ENCODE measurements around the gene POLR3K.
A peak's percentile ranks its signal among the peaks of the same experiment; 100 is the strongest.

Gene POLR3K

GRCh38 chr16:44655-45054, 8.8 kb downstream of the POLR3K start:
- Histone ChIP-seq H3K9me3 (ENCODE audit: severe bottlenecking) (no peaks in the 10 kb centered on the region), H3K27ac (peak overlapping the region; percentile 81), H3K27me3 (ENCODE audit: insufficient read depth, low read depth, severe bottlenecking) (no peaks in the 10 kb centered on the region), H3K4me3 (ENCODE audit: low read depth, low read length) (no peak overlapping the region), H3K36me3 (peaks cover 53% of the 10 kb centered on the region)
- TF ChIP-seq, protein P1, sequence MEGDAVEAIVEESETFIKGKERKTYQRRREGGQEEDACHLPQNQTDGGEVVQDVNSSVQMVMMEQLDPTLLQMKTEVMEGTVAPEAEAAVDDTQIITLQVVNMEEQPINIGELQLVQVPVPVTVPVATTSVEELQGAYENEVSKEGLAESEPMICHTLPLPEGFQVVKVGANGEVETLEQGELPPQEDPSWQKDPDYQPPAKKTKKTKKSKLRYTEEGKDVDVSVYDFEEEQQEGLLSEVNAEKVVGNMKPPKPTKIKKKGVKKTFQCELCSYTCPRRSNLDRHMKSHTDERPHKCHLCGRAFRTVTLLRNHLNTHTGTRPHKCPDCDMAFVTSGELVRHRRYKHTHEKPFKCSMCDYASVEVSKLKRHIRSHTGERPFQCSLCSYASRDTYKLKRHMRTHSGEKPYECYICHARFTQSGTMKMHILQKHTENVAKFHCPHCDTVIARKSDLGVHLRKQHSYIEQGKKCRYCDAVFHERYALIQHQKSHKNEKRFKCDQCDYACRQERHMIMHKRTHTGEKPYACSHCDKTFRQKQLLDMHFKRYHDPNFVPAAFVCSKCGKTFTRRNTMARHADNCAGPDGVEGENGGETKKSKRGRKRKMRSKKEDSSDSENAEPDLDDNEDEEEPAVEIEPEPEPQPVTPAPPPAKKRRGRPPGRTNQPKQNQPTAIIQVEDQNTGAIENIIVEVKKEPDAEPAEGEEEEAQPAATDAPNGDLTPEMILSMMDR (IDR thresholded peaks at IDR 0.05; ENCODE audit: low read depth, low read length) = no peak
- DNase-seq = no peak

DNA sequence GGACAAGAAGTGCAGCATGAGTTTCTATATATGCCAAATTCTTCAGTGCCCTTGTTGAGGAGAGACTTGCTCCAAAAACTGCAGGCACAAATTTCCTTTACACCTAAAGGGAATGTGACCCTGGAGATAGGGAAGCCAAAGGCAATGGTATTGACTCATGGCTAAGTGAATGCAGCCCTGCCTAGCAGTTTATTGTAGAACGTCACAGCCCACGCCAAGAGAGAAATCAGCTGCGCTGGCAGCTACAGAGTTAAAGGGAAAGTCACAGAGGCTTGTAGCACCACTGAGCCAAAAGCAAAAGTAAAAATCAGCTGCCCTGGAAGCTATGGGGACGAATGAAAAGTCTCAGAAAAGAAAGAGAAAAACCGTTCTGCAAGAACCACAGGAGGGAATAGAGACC, 10.1 kb downstream of the POLR3K start:
- no peak overlapping the region; the same call in 1 of the 2 replicates for H3K27ac ChIP-seq
- TF ChIP-seq, protein P1 (IDR thresholded peaks at IDR 0.05; ENCODE audit: low read depth, low read length) = no peak
- H3K9me3 ChIP-seq (ENCODE audit: severe bottlenecking) = no peaks in the 10 kb centered on the region
- no peak overlapping the region for H3K4me3 ChIP-seq (ENCODE audit: low read depth, low read length)
- no peak for DNase-seq
- no peaks in the 10 kb centered on the region for H3K27me3 ChIP-seq (ENCODE audit: insufficient read depth, low read depth, severe bottlenecking)
- peaks cover 49% of the 10 kb centered on the region for H3K36me3 ChIP-seq

GRCh38 chr16:42691-43090, 10.7 kb downstream of the POLR3K start:
- Histone ChIP-seq H3K27me3 (ENCODE audit: insufficient read depth, low read depth, severe bottlenecking) (no peaks in the 10 kb centered on the region), H3K9me3 (ENCODE audit: severe bottlenecking) (no peaks in the 10 kb centered on the region), H3K27ac (no peak overlapping the region), H3K36me3 (peaks cover 49% of the 10 kb centered on the region), H3K4me3 (ENCODE audit: low read depth, low read length) (no peak overlapping the region)
- TF ChIP-seq, protein P1 (IDR thresholded peaks at IDR 0.05; ENCODE audit: low read depth, low read length) = no peak
- DNase-seq = no peak

- DNase-seq = no peak
- H3K4me3 ChIP-seq (ENCODE audit: low read depth, low read length) = no peak overlapping the region
- TF ChIP-seq, protein P1 (IDR thresholded peaks at IDR 0.05; ENCODE audit: low read depth, low read length) = no peak
- no peaks in the 10 kb centered on the region for H3K27me3 ChIP-seq (ENCODE audit: insufficient read depth, low read depth, severe bottlenecking)
- no peak overlapping the region for H3K27ac ChIP-seq
- H3K36me3 ChIP-seq = peaks cover 44% of the 10 kb centered on the region
- H3K9me3 ChIP-seq (ENCODE audit: severe bottlenecking) = no peaks in the 10 kb centered on the region
These were observed 11.3 kb downstream of the POLR3K start for GRCh38 chr16:42069-42457.

GRCh38 chr16:41439-42068, 11.9 kb downstream of the POLR3K start:
- H3K36me3 ChIP-seq = peaks cover 40% of the 10 kb centered on the region
- TF ChIP-seq, protein P1 (IDR thresholded peaks at IDR 0.05; ENCODE audit: low read depth, low read length) = no peak
- no peak overlapping the region for H3K27ac ChIP-seq
- H3K27me3 ChIP-seq (ENCODE audit: insufficient read depth, low read depth, severe bottlenecking) = no peaks in the 10 kb centered on the region
- H3K9me3 ChIP-seq (ENCODE audit: severe bottlenecking) = no peaks in the 10 kb centered on the region
- no peak for DNase-seq
- no peak overlapping the region for H3K4me3 ChIP-seq (ENCODE audit: low read depth, low read length)

All from WERI-Rb-1 (cell line).